ENCODE measurements around the gene ARL15.

ARL15 gene

DNA sequence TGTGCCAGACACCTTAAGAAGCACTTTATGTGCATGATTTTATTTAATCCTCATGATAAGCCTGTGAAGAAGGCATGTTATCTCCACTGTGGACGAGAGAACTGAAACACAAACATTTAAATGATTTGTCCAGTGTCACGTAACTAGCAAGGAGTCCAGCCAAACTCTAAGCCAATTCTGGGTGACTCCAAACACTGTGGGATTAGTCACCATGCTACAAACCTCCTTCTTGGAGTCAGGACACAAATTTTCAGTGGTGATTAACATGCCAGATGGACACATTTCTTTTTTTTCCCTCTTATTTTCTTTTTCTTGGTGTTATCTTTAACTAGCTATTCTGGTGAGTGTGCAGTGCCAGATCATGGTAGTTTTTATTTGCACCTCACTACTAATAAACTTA, 433.1 kb downstream of the ARL15 start:
- TF ChIP-seq ZBTB7A (IDR thresholded peaks at IDR 0.05; ENCODE audit: low read depth) (no peak), TEAD4 (IDR thresholded peaks at IDR 0.05) (no peak), NFIC (IDR thresholded peaks at IDR 0.05) (no peak), TCF12 (IDR thresholded peaks at IDR 0.05; ENCODE audit: low read depth) (no peak), RAD21 (IDR thresholded peaks at IDR 0.05; ENCODE audit: low read depth) (no peak), EP300 (IDR thresholded peaks at IDR 0.05; ENCODE audit: borderline replicate concordance) (no peak), CREB1 (IDR thresholded peaks at IDR 0.05; ENCODE audit: low read depth) (no peak), FOXM1 (IDR thresholded peaks at IDR 0.05; ENCODE audit: borderline replicate concordance, low read depth) (no peak), YY1 (IDR thresholded peaks at IDR 0.05; ENCODE audit: low read depth) (no peak), USF1 (IDR thresholded peaks at IDR 0.05) (no peak), EGR1 (IDR thresholded peaks at IDR 0.05) (no peak), CEBPB (IDR thresholded peaks at IDR 0.05) (no peak), TAF1 (IDR thresholded peaks at IDR 0.05; ENCODE audit: low read depth) (no peak)
- TF ChIP-seq, protein P1, sequence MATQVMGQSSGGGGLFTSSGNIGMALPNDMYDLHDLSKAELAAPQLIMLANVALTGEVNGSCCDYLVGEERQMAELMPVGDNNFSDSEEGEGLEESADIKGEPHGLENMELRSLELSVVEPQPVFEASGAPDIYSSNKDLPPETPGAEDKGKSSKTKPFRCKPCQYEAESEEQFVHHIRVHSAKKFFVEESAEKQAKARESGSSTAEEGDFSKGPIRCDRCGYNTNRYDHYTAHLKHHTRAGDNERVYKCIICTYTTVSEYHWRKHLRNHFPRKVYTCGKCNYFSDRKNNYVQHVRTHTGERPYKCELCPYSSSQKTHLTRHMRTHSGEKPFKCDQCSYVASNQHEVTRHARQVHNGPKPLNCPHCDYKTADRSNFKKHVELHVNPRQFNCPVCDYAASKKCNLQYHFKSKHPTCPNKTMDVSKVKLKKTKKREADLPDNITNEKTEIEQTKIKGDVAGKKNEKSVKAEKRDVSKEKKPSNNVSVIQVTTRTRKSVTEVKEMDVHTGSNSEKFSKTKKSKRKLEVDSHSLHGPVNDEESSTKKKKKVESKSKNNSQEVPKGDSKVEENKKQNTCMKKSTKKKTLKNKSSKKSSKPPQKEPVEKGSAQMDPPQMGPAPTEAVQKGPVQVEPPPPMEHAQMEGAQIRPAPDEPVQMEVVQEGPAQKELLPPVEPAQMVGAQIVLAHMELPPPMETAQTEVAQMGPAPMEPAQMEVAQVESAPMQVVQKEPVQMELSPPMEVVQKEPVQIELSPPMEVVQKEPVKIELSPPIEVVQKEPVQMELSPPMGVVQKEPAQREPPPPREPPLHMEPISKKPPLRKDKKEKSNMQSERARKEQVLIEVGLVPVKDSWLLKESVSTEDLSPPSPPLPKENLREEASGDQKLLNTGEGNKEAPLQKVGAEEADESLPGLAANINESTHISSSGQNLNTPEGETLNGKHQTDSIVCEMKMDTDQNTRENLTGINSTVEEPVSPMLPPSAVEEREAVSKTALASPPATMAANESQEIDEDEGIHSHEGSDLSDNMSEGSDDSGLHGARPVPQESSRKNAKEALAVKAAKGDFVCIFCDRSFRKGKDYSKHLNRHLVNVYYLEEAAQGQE (IDR thresholded peaks at IDR 0.05; ENCODE audit: low read depth), result no peak
- TF ChIP-seq, protein P2, sequence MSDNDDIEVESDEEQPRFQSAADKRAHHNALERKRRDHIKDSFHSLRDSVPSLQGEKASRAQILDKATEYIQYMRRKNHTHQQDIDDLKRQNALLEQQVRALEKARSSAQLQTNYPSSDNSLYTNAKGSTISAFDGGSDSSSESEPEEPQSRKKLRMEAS (IDR thresholded peaks at IDR 0.05), result no peak

DNA sequence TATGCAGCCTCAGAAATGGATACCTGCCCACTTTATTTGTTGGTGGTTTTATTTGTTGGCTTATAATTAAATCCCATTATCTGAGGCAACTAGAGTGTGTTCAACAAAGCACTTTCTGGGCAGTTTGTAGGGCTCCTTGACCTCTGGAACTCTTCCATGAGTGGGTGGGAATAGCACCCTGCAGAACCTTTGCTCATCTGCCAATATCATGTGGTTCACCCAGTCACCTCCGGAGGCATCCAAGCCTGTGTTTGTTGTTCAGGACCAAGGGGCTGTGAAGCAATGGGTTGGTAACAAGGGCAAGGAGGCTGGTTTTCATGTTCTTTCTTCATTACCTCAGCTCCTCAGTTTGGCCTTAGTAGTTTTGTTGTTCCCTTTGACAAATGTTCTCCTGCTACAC, 436.0 kb downstream of the ARL15 start:
- TF ChIP-seq, protein P1 (IDR thresholded peaks at IDR 0.05; ENCODE audit: low read depth), result no peak
- TF ChIP-seq YY1 (IDR thresholded peaks at IDR 0.05; ENCODE audit: low read depth), result no peak
- no peak for TF ChIP-seq USF1 (IDR thresholded peaks at IDR 0.05)
- TF ChIP-seq, protein P2 (IDR thresholded peaks at IDR 0.05), result no peak
- TF ChIP-seq RAD21 (IDR thresholded peaks at IDR 0.05; ENCODE audit: low read depth), result no peak
- no peak for TF ChIP-seq TCF12 (IDR thresholded peaks at IDR 0.05; ENCODE audit: low read depth)
- no peak for TF ChIP-seq EP300 (IDR thresholded peaks at IDR 0.05; ENCODE audit: borderline replicate concordance)
- no peak for TF ChIP-seq FOXM1 (IDR thresholded peaks at IDR 0.05; ENCODE audit: borderline replicate concordance, low read depth)
- no peak for TF ChIP-seq ZBTB7A (IDR thresholded peaks at IDR 0.05; ENCODE audit: low read depth)
- TF ChIP-seq TAF1 (IDR thresholded peaks at IDR 0.05; ENCODE audit: low read depth), result no peak
- TF ChIP-seq EGR1 (IDR thresholded peaks at IDR 0.05), result no peak

GRCh38 chr5:53873235-53873634, 437.1 kb downstream of the ARL15 start:
- TF ChIP-seq TAF1 (IDR thresholded peaks at IDR 0.05; ENCODE audit: low read depth), result no peak
- TF ChIP-seq EGR1 (IDR thresholded peaks at IDR 0.05), result no peak
- TF ChIP-seq CREB1 (IDR thresholded peaks at IDR 0.05; ENCODE audit: low read depth), result no peak
- TF ChIP-seq YY1 (IDR thresholded peaks at IDR 0.05; ENCODE audit: low read depth), result no peak
- no peak for TF ChIP-seq TCF12 (IDR thresholded peaks at IDR 0.05; ENCODE audit: low read depth)
- TF ChIP-seq USF1 (IDR thresholded peaks at IDR 0.05), result no peak
- TF ChIP-seq RAD21 (IDR thresholded peaks at IDR 0.05; ENCODE audit: low read depth), result no peak
- no peak for TF ChIP-seq CEBPB (IDR thresholded peaks at IDR 0.05)
- TF ChIP-seq NFIC (IDR thresholded peaks at IDR 0.05), result no peak
- TF ChIP-seq ZBTB7A (IDR thresholded peaks at IDR 0.05; ENCODE audit: low read depth), result no peak
- TF ChIP-seq, protein P2 (IDR thresholded peaks at IDR 0.05), result no peak
- TF ChIP-seq, protein P1 (IDR thresholded peaks at IDR 0.05; ENCODE audit: low read depth), result no peak
- no peak for TF ChIP-seq TEAD4 (IDR thresholded peaks at IDR 0.05)
- no peak for TF ChIP-seq FOXM1 (IDR thresholded peaks at IDR 0.05; ENCODE audit: borderline replicate concordance, low read depth)
- TF ChIP-seq EP300 (IDR thresholded peaks at IDR 0.05; ENCODE audit: borderline replicate concordance), result no peak

DNA sequence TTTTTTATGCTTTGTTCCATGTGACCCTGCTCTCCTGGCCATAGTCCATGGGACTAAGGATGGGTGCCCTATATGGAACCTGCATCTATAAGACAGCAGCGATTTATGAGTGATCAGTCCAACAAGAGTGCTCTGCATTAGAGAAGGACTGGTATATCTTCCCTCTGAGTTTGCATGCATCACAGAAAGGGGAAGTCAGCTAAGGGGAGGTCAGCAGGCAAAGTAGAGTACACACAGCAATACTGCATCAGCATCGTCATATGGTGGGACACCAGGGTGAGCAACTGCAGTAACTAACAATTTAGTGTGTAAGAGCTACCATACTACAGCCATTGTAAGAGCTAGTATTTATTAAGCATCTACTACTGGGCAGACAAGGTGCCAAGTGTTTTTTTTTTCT, 438.6 kb downstream of the ARL15 start:
- TF ChIP-seq TEAD4 (IDR thresholded peaks at IDR 0.05) (no peak), TAF1 (IDR thresholded peaks at IDR 0.05; ENCODE audit: low read depth) (no peak), NFIC (IDR thresholded peaks at IDR 0.05) (no peak), FOXM1 (IDR thresholded peaks at IDR 0.05; ENCODE audit: borderline replicate concordance, low read depth) (no peak), USF1 (IDR thresholded peaks at IDR 0.05) (no peak)
- TF ChIP-seq, protein P2 (IDR thresholded peaks at IDR 0.05), result no peak

Measured in Ishikawa (cell line).